OCI-LY7 (cell line): ENCODE results near the gene INPP5A. TPM values are rescaled to one million over a fixed set of nuclear protein-coding genes. Genes with fewer than 3 reads are reported as not detected.

Experiments
- BruUV-seq: library from RNA; stranded (reverse); fragments of 400-500 nt; replicated peaks from 2 replicates; lab custom pipeline; 2021; lab: Mats Ljungman, UMichigan
- CTCF ChIA-PET: fragments of 300-600 bp; sonication (Branson Sonifier 250); formaldehyde crosslinking; loops from one replicate; lab custom pipeline; 2022; ENCODE audit warnings: antibody characterized with exemption; ENCODE audit not compliant: unreplicated experiment; lab: Charles Lee
- POLR2A ChIA-PET: fragments of 300-600 bp; sonication (Branson Sonifier 250); formaldehyde crosslinking; loops from one replicate; lab custom pipeline; 2022; ENCODE audit warnings: antibody characterized with exemption; lab: Charles Lee
- DNase-seq: peaks from one replicate; pipeline ENCODE4 v3.0.0-alpha.2; 2015; ENCODE audit warnings: low spot score
- H2AFZ ChIP-seq: fragments of 200-600 bp; sonication (generic), shearing (Covaris generic); 2 replicates; pipeline ENCODE4 v1.6.1; 2014; ENCODE audit warnings: mild to moderate bottlenecking, antibody characterized with exemption, low read length, moderate library complexity
- H3K27ac ChIP-seq: fragments of 200-600 bp; sonication (generic); 2 replicates; pipeline ENCODE4 v1.5.1; 2014; ENCODE audit warnings: mixed run types, low read depth, mild to moderate bottlenecking, moderate library complexity, low read length, inconsistent platforms; ENCODE audit not compliant: poor library complexity, severe bottlenecking
- H3K36me3 ChIP-seq: fragments of 200-600 bp; sonication (generic); 2 replicates; pipeline ENCODE4 v1.6.1; 2014; ENCODE audit warnings: mild to moderate bottlenecking, antibody characterized with exemption, low read length, moderate library complexity, mixed read lengths; ENCODE audit not compliant: insufficient read depth
- H3K4me1 ChIP-seq: fragments of 200-600 bp; sonication (generic); 2 replicates; pipeline ENCODE4 v1.5.1; 2014; ENCODE audit warnings: mild to moderate bottlenecking, low read length; ENCODE audit not compliant: insufficient read depth, poor library complexity, severe bottlenecking
- H3K4me2 ChIP-seq: fragments of 200-600 bp; sonication (generic); 2 replicates; pipeline ENCODE4 v1.6.1; 2014; ENCODE audit warnings: mild to moderate bottlenecking, low read length
- H3K4me3 ChIP-seq: fragments of 200-600 bp; sonication (generic); 2 replicates; pipeline ENCODE4 v1.5.1; 2014; ENCODE audit warnings: mild to moderate bottlenecking, low read depth, low read length; ENCODE audit not compliant: poor library complexity, severe bottlenecking
- H3K79me2 ChIP-seq: fragments of 200-600 bp; sonication (generic); 2 replicates; pipeline ENCODE4 v1.6.1; 2016; ENCODE audit warnings: low read depth, mild to moderate bottlenecking, low read length, moderate library complexity, mixed read lengths; ENCODE audit not compliant: insufficient read depth
- H3K9me2 ChIP-seq: fragments of 200-600 bp; sonication (generic); 2 replicates; pipeline ENCODE4 v1.6.1; 2016; ENCODE audit warnings: mild to moderate bottlenecking, low read length, mixed read lengths; ENCODE audit not compliant: insufficient read depth
- H3K9me3 ChIP-seq: fragments of 200-600 bp; sonication (generic); 2 replicates; pipeline ENCODE4 v1.6.1; 2014; ENCODE audit warnings: mild to moderate bottlenecking, mixed run types, low read length, mixed read lengths
- H4K20me1 ChIP-seq: fragments of 200-600 bp; sonication (generic); 2 replicates; pipeline ENCODE4 v1.6.1; 2014; ENCODE audit warnings: mild to moderate bottlenecking, antibody characterized with exemption, low read length, moderate library complexity, mixed read lengths; ENCODE audit not compliant: insufficient read depth
- EZH2phosphoT487 ChIP-seq: fragments of 200-600 bp; sonication (generic); IDR thresholded peaks from 2 replicates; pipeline ENCODE4 v1.6.1; 2018; ENCODE audit warnings: low read depth, borderline replicate concordance, mild to moderate bottlenecking, mixed run types, antibody characterized with exemption, low read length, moderate library complexity, mixed read lengths
- intact Hi-C: fragments of 100-400 bp; cut with micrococcal nuclease; formaldehyde crosslinking; loops from one replicate; pipeline ENCODE4 v1.10.0; 2022; ENCODE audit not compliant: unreplicated experiment
- total RNA-seq, 2 experiments: library from RNA; depleted of rRNA in 1 of 2; stranded (reverse); fragments of >200 nt in 1 of 2; shearing (Covaris generic) in 1 of 2; gene quantifications; 2 replicates each; pipeline ENCODE4 v1.2.3, GENCODE V29; 2014 to 2022
- TF ChIP-seq, protein P1 (sequence below): fragments of 200-600 bp; sonication (generic); conservative IDR thresholded peaks from 2 replicates; pipeline ENCODE4 v1.5.1; 2014; ENCODE audit warnings: mild to moderate bottlenecking, antibody characterized with exemption, low read length, moderate library complexity, mixed read lengths

The INPP5A gene
- total RNA-seq, 2 experiments from 2014 or later: 14.5 to 18.4 TPM

DNA sequence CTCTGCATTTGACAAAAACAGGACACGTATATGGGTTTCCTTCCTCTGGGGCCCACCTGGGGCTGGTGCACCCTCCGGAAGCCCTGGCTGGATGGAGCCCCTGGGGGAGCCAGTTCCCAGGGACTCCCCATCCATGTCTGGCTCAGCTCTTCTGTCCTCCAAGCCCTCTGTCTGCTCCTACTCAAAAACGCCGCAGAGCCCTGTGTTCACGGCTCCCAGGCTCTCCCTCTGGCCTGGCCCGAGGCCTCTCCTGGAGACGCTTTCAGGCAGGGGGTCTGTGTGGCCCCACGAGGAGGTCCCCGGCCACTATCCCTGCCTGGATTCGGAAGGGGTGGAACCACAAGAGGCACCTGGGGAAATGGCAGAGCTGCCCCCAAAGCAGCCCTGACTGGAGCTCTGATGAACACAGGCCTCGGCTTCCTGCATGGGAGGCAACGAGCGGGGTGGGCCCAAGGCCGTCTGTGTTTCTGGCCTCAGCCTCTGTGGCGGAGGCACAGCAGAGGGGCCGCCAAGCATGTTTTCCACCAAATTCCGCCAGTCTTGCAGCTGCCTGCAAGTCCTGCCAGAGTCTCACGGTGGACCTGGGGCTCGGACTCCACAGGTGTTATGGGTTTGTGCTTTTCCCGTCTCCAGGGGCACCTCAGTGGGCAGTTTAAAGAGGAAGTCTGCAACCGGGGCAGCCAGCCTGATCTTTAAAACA lies 22.6 kb upstream of the INPP5A start:
- no peak for DNase-seq
- POLR2A ChIA-PET: no interaction called here
- Histone ChIP-seq H3K79me2 (no peaks in the 10 kb centered on the region), H3K4me2 (no peak overlapping the region), H3K36me3 (no peaks in the 10 kb centered on the region), H4K20me1 (no peaks in the 10 kb centered on the region), H3K4me1 (peaks cover 3% of the 10 kb centered on the region), H3K9me2 (no peaks in the 10 kb centered on the region), H2AFZ (no peak overlapping the region), H3K9me3 (no peaks in the 10 kb centered on the region), H3K27ac (no peak overlapping the region), H3K4me3 (no peak overlapping the region)
- TF ChIP-seq, protein P1, sequence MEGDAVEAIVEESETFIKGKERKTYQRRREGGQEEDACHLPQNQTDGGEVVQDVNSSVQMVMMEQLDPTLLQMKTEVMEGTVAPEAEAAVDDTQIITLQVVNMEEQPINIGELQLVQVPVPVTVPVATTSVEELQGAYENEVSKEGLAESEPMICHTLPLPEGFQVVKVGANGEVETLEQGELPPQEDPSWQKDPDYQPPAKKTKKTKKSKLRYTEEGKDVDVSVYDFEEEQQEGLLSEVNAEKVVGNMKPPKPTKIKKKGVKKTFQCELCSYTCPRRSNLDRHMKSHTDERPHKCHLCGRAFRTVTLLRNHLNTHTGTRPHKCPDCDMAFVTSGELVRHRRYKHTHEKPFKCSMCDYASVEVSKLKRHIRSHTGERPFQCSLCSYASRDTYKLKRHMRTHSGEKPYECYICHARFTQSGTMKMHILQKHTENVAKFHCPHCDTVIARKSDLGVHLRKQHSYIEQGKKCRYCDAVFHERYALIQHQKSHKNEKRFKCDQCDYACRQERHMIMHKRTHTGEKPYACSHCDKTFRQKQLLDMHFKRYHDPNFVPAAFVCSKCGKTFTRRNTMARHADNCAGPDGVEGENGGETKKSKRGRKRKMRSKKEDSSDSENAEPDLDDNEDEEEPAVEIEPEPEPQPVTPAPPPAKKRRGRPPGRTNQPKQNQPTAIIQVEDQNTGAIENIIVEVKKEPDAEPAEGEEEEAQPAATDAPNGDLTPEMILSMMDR: no peak
- TF ChIP-seq EZH2phosphoT487: no peak
- CTCF ChIA-PET: no interaction called here
- no TSS peak for BruUV-seq
- intact Hi-C loops: no loop called here

DNA sequence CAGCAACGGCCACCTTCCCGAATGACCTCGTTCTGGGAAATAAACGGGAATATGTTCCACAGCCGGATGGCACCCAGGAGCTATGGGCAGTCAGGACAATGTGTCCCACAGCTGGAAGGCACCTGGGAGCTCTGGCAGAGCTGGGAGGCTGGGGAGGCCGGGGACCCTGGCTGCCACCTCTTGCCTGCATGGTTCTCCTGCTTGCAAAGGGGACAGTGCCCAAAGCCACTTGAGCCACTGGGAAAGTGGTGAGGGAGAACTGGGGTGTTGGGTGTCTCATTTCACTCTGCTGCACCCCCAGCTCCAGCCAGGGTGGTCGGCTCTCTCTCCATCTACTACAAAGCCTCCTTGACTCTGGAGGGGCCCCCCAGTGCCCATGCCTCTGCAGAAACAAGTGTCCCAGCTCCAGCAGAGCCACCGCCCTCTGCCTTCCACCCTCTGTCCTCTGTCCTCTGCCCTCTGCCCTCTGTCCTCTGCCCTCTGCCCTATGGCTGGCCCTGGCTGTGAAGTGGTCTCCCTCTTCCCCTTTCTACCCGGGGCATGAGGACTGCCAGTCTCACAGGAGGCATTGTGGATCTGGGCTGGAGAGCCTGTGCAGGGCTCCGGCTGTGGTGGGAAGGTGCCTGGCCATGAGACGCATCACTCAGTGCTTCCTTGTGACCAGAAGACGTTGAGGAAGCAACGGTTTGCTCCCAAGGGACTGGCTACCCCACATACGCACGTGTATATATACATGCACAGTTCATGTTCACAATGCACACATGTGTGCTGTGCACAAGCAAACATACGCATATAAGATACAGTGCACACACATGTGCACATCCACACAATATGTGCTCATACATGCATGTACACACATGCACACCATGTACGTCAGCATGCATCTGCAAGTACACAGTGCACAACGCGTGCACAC lies 21.5 kb upstream of the INPP5A start:
- no peak for DNase-seq
- ChIA-PET CTCF (no interaction called here), POLR2A (no interaction called here)
- no peaks in the 10 kb centered on the region for H3K9me3 ChIP-seq
- intact Hi-C loops: no loop called here
- H3K4me2 ChIP-seq: no peak overlapping the region
- H3K4me1 ChIP-seq: peaks cover 3% of the 10 kb centered on the region
- no peaks in the 10 kb centered on the region for H3K9me2 ChIP-seq
- no peaks in the 10 kb centered on the region for H3K36me3 ChIP-seq
- H3K27ac ChIP-seq: no peak overlapping the region
- no peaks in the 10 kb centered on the region for H3K79me2 ChIP-seq
- no peaks in the 10 kb centered on the region for H4K20me1 ChIP-seq
- no peak for TF ChIP-seq EZH2phosphoT487
- H2AFZ ChIP-seq: no peak overlapping the region
- BruUV-seq: no TSS peak
- H3K4me3 ChIP-seq: no peak overlapping the region

DNA sequence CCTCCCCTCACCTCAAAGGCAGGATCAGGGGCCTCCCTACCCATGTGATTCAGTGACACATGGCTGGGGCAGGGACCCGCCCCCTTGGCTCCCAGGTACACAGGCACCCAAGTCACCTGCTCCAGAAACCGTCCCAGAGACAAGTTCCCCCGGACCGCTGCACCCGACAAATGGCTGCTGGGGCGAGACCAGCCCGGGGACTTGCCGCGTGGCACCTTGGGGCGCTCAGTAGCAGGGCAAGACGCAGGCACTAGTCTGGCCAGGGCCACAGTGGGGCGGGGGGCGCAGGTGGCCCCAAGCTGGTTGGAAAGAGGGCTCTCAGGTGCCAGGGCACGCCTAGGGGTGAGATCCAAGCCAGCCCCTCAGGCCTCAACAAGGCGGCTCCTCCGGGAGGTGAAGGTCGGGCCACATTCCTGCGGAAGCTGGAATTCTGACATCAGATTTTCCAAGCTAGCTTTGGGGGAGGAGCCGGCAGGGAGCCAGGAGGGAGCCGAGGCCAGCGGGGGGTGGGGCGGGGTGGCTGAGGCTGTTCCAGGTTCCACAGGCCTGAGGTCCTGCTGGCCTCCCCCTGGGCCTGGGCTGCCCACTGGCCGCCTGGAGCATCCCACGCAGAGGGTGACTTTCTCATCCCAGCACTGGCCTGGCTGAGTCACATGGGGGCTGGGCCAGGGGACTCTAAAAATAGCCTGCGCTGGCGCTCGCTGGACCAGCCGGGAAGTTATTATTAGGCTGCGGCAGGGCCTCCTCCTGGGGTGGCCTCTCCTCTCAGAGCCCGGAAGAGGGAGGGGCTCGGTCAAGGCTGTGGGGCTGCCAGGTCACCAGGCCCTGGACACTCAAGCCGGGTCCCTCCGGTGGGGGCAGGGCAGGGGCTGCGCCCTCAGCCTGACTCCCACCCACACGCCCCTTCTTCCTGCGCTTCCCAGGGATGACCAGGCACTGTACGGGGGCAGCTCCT lies 20.5 kb upstream of the INPP5A start:
- CTCF ChIA-PET: no interaction called here
- no peak for DNase-seq
- Histone ChIP-seq H3K9me2 (no peaks in the 10 kb centered on the region), H3K79me2 (no peaks in the 10 kb centered on the region), H4K20me1 (no peaks in the 10 kb centered on the region), H3K36me3 (no peaks in the 10 kb centered on the region), H3K9me3 (no peaks in the 10 kb centered on the region), H3K4me2 (no peak overlapping the region), H3K4me1 (peaks cover 3% of the 10 kb centered on the region), H3K4me3 (no peak overlapping the region), H2AFZ (no peak overlapping the region), H3K27ac (no peak overlapping the region)
- POLR2A ChIA-PET: no interaction called here
- TF ChIP-seq EZH2phosphoT487: no peak
- TF ChIP-seq, protein P1: no peak
- intact Hi-C loops: no loop called here
- no TSS peak for BruUV-seq
